GM18907 (cell line): ENCODE results near the gene NECTIN3.

Source experiments
- ATAC-seq: cut with Tn5 transposase; IDR thresholded peaks from one replicate; pipeline ENCODE4 v1.9.1; 2021; ENCODE audit warnings: mild to moderate bottlenecking, moderate library complexity; ENCODE audit not compliant: unreplicated experiment

Gene NECTIN3

GRCh38 chr3:111080413-111080812, 8.8 kb downstream of the NECTIN3 start:
- ATAC-seq, result no peak

- ATAC-seq, result no peak
Observed at GRCh38 chr3:111081008-111081545, 9.5 kb downstream of the NECTIN3 start.

GRCh38 chr3:111084911-111085310, 13.3 kb downstream of the NECTIN3 start:
- no peak for ATAC-seq

- no peak for ATAC-seq
Observed at GRCh38 chr3:111087924-111088469, 16.4 kb downstream of the NECTIN3 start.

- no peak for ATAC-seq
Observed at GRCh38 chr3:111096487-111097209, 25.0 kb downstream of the NECTIN3 start.

GRCh38 chr3:111103807-111104206, 32.2 kb downstream of the NECTIN3 start:
- no peak for ATAC-seq

- ATAC-seq, result no peak
Observed at GRCh38 chr3:111106993-111107661, 35.5 kb downstream of the NECTIN3 start.

- ATAC-seq, result no peak
Observed at GRCh38 chr3:111107662-111108035, 36.0 kb downstream of the NECTIN3 start.

- ATAC-seq, result no peak
Observed at GRCh38 chr3:111112913-111113312, 41.3 kb downstream of the NECTIN3 start.

GRCh38 chr3:111128884-111129283, 57.3 kb downstream of the NECTIN3 start:
- ATAC-seq, result no peak

GRCh38 chr3:111130827-111131226, 59.2 kb downstream of the NECTIN3 start:
- no peak for ATAC-seq

GRCh38 chr3:111134302-111134701, 62.7 kb downstream of the NECTIN3 start:
- no peak for ATAC-seq

- ATAC-seq, result no peak
Observed at GRCh38 chr3:111151438-111151837, 79.8 kb downstream of the NECTIN3 start.

GRCh38 chr3:111152496-111152895, 80.9 kb downstream of the NECTIN3 start:
- ATAC-seq, result no peak

GRCh38 chr3:111156517-111156916, 84.9 kb downstream of the NECTIN3 start:
- ATAC-seq, result no peak

- ATAC-seq, result no peak
Observed at GRCh38 chr3:111159391-111159790, 87.8 kb downstream of the NECTIN3 start.

- no peak for ATAC-seq
Observed at GRCh38 chr3:111164621-111165020, 93.0 kb downstream of the NECTIN3 start.

GRCh38 chr3:111165411-111165810, 93.8 kb downstream of the NECTIN3 start:
- no peak for ATAC-seq

GRCh38 chr3:111173328-111173900, 101.8 kb downstream of the NECTIN3 start:
- no peak for ATAC-seq

- no peak for ATAC-seq
Observed at GRCh38 chr3:111173906-111174305, 102.3 kb downstream of the NECTIN3 start.

GRCh38 chr3:111190518-111190917, 118.9 kb downstream of the NECTIN3 start:
- no peak for ATAC-seq

GRCh38 chr3:111193472-111193871, 121.9 kb downstream of the NECTIN3 start:
- ATAC-seq, result no peak
